ENCODE data around the gene INO80C. TPM values are rescaled to one million over a fixed set of nuclear protein-coding genes. Genes with fewer than 3 reads are reported as not detected.

The INO80C gene
- total RNA-seq, 2 experiments from 2014 or later, result 5.9 to 10.3 TPM

DNA sequence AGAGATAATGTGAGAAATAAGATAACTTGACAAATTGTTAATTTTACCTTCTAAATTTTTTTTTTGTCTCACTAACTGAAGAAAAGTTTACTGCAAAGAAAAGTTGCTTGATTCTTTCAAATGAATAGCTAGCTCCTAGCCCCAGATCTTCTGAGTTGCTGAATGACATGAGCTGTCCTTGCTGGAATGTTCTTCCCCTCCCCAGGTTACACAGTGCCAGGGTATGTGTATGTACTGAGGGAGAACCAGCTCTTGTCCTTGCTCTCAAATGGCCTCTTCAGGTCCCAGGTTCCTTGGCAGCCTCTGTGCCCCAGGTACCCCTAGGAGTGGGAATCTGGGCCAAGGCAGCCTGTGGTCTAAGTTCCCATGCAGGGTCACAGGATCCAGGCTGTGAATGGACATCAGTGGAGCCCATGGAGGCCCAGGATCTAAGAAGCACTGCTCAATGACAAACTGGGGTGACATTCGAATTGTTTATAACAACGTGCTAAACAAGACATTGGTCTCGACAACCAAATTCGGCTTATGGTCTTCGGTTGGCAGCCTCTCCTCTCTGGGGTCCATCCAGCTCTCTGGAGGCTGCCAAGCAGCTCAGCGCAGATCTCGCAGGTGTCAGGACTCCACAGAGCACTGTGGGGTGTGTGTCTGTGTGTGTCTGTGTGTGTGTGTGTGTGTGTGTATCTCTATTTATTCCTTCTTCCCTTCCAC, 17.1 kb upstream of the INO80C start:
- H3K4me2 ChIP-seq (ENCODE audit: low read length), result no peak overlapping the region
- no peaks in the 10 kb centered on the region for H3K36me3 ChIP-seq (ENCODE audit: insufficient read depth, low read length)
- no TSS peak for BruUV-seq (replicated peaks)
- no peaks in the 10 kb centered on the region for H3K4me1 ChIP-seq (ENCODE audit: insufficient read depth, low read length, poor library complexity, severe bottlenecking)
- no peaks in the 10 kb centered on the region for H3K9me2 ChIP-seq (ENCODE audit: insufficient read depth, low read length)
- no peak for DNase-seq (ENCODE audit: low spot score)
- no peaks in the 10 kb centered on the region for H3K79me2 ChIP-seq (ENCODE audit: insufficient read depth, low read depth, low read length)
- ChIA-PET POLR2A (no interaction called here), CTCF (ENCODE audit: unreplicated experiment) (no interaction called here)
- no peak overlapping the region for H2AFZ ChIP-seq (ENCODE audit: low read length)
- no peak overlapping the region for H3K27ac ChIP-seq (ENCODE audit: low read depth, low read length, poor library complexity, severe bottlenecking)
- H3K9me3 ChIP-seq (ENCODE audit: low read length), result no peaks in the 10 kb centered on the region
- no peaks in the 10 kb centered on the region for H4K20me1 ChIP-seq (ENCODE audit: insufficient read depth, low read length)
- intact Hi-C loops (cut with micrococcal nuclease; ENCODE audit: unreplicated experiment), result no loop called here
- no peak overlapping the region for H3K4me3 ChIP-seq (ENCODE audit: low read depth, low read length, poor library complexity, severe bottlenecking)
- no peak for TF ChIP-seq CTCF (conservative IDR thresholded peaks at IDR 0.05; ENCODE audit: low read length)

- Histone ChIP-seq H2AFZ (ENCODE audit: low read length) (no peak overlapping the region), H3K36me3 (ENCODE audit: insufficient read depth, low read length) (no peaks in the 10 kb centered on the region), H4K20me1 (ENCODE audit: insufficient read depth, low read length) (no peaks in the 10 kb centered on the region), H3K4me2 (ENCODE audit: low read length) (no peak overlapping the region), H3K4me3 (ENCODE audit: low read depth, low read length, poor library complexity, severe bottlenecking) (no peak overlapping the region), H3K27ac (ENCODE audit: low read depth, low read length, poor library complexity, severe bottlenecking) (no peak overlapping the region), H3K9me3 (ENCODE audit: low read length) (no peaks in the 10 kb centered on the region), H3K4me1 (ENCODE audit: insufficient read depth, low read length, poor library complexity, severe bottlenecking) (no peaks in the 10 kb centered on the region), H3K79me2 (ENCODE audit: insufficient read depth, low read depth, low read length) (no peaks in the 10 kb centered on the region), H3K9me2 (ENCODE audit: insufficient read depth, low read length) (no peaks in the 10 kb centered on the region)
- DNase-seq (ENCODE audit: low spot score), result no peak
- no TSS peak for BruUV-seq (replicated peaks)
- TF ChIP-seq CTCF (conservative IDR thresholded peaks at IDR 0.05; ENCODE audit: low read length) (no peak), EZH2phosphoT487 (IDR thresholded peaks at IDR 0.05; ENCODE audit: borderline replicate concordance, low read depth, low read length) (no peak)
- intact Hi-C loops (cut with micrococcal nuclease; ENCODE audit: unreplicated experiment), result no loop called here
- CTCF ChIA-PET (ENCODE audit: unreplicated experiment), result no interaction called here
- POLR2A ChIA-PET, result interaction anchor here (0.6 kb wide), 1 partner anchor 11 kb away, joined by 4 read pairs; no protein-coding TSS in a partner anchor
These were observed 16.5 kb upstream of the INO80C start for GRCh38 chr18:35514283-35514682.

GRCh38 chr18:35513181-35513936, 15.6 kb upstream of the INO80C start:
- no TSS peak for BruUV-seq (replicated peaks)

More at GRCh38 chr18:35513181-35513936, 15.6 kb upstream of the INO80C start:
- no peak overlapping the region for H3K4me3 ChIP-seq (ENCODE audit: low read depth, low read length, poor library complexity, severe bottlenecking)
- no peaks in the 10 kb centered on the region for H3K9me2 ChIP-seq (ENCODE audit: insufficient read depth, low read length)
- H3K36me3 ChIP-seq (ENCODE audit: insufficient read depth, low read length), result no peaks in the 10 kb centered on the region
- ChIA-PET POLR2A (interaction anchor here (0.6 kb wide), 1 partner anchor 12 kb away, joined by 4 read pairs; no protein-coding TSS in a partner anchor), CTCF (ENCODE audit: unreplicated experiment) (no interaction called here)
- H3K4me1 ChIP-seq (ENCODE audit: insufficient read depth, low read length, poor library complexity, severe bottlenecking), result no peaks in the 10 kb centered on the region
- no peak overlapping the region for H3K4me2 ChIP-seq (ENCODE audit: low read length)
- DNase-seq (ENCODE audit: low spot score), result no peak
- H3K9me3 ChIP-seq (ENCODE audit: low read length), result no peaks in the 10 kb centered on the region
- TF ChIP-seq CTCF (conservative IDR thresholded peaks at IDR 0.05; ENCODE audit: low read length), result no peak
- TF ChIP-seq EZH2phosphoT487 (IDR thresholded peaks at IDR 0.05; ENCODE audit: borderline replicate concordance, low read depth, low read length), result no peak
- H3K27ac ChIP-seq (ENCODE audit: low read depth, low read length, poor library complexity, severe bottlenecking), result no peak overlapping the region
- H2AFZ ChIP-seq (ENCODE audit: low read length), result no peak overlapping the region
- H3K79me2 ChIP-seq (ENCODE audit: insufficient read depth, low read depth, low read length), result no peaks in the 10 kb centered on the region
- intact Hi-C loops (cut with micrococcal nuclease; ENCODE audit: unreplicated experiment), result no loop called here
- H4K20me1 ChIP-seq (ENCODE audit: insufficient read depth, low read length), result no peaks in the 10 kb centered on the region

Data from OCI-LY7 (cell line).